SU-DHL-6 (cell line): ENCODE results near the gene ANO6.

ENCODE experiments used
- CTCF ChIP-seq: fragments of 200-600 bp; sonication (generic); IDR thresholded peaks from one replicate; pipeline ENCODE4 v1.5.1; 2017; ENCODE audit warnings: antibody characterized with exemption, mild to moderate bottlenecking, low read length, moderate library complexity; ENCODE audit not compliant: insufficient read depth, poor library complexity, severe bottlenecking
- EZH2phosphoT487 ChIP-seq: fragments of 200-600 bp; sonication (generic), shearing (Covaris generic); conservative IDR thresholded peaks from 2 replicates; pipeline ENCODE4 v1.6.1; 2018; ENCODE audit warnings: mild to moderate bottlenecking, antibody characterized with exemption, low read length, moderate library complexity, mixed read lengths

GRCh38 chr12:45254254-45254653, 38.4 kb downstream of the ANO6 start:
- TF ChIP-seq CTCF (no peak), EZH2phosphoT487 (no peak)
